Keratinocyte (primary cell): ENCODE measurements around the gene GDF9. TPM values are rescaled to one million over a fixed set of nuclear protein-coding genes. Genes with fewer than 3 reads are reported as not detected.

Experiments used
- DNase-seq: peaks from one replicate; pipeline ENCODE4 v3.0.0-alpha.2; 2011; ENCODE audit warnings: low read depth, missing footprints, low spot score
- FAIRE-seq: peaks from 2 replicates; lab custom pipeline; 2011; peaks lifted over from hg19 to GRCh38; lab: Jason Lieb, UNC
- H2AFZ ChIP-seq: 2 replicates; pipeline ENCODE4 v1.6.0; 2012; ENCODE audit warnings: low read length, control low read depth, inconsistent platforms; ENCODE audit not compliant: control insufficient read depth
- H3K27ac ChIP-seq: 2 replicates; pipeline ENCODE4 v1.5.1; 2011; ENCODE audit warnings: low read length; ENCODE audit not compliant: control insufficient read depth, insufficient read depth
- H3K27me3 ChIP-seq: 3 replicates; pipeline ENCODE4 v1.6.0; 2011; ENCODE audit warnings: low read length; ENCODE audit not compliant: control insufficient read depth, insufficient read depth; ENCODE audit errors: extremely low read depth
- H3K36me3 ChIP-seq, 2 experiments: 2 replicates in 1 of 2; 3 replicates in 1 of 2; pipeline ENCODE4 v1.5.1; 2011; ENCODE audit warnings: low read length in 2 of 2, mild to moderate bottlenecking in 1 of 2; ENCODE audit not compliant: control insufficient read depth in 2 of 2, insufficient read depth in 2 of 2; ENCODE audit errors: extremely low read depth in 1 of 2
- H3K4me1 ChIP-seq: 3 replicates; pipeline ENCODE4 v1.5.1; 2011; ENCODE audit warnings: low read length; ENCODE audit not compliant: control insufficient read depth, insufficient read depth; ENCODE audit errors: extremely low read depth
- H3K4me2 ChIP-seq: 3 replicates; pipeline ENCODE4 v1.6.0; 2011; ENCODE audit warnings: low read depth, low read length; ENCODE audit not compliant: control insufficient read depth, insufficient read depth; ENCODE audit errors: extremely low read depth
- H3K4me3 ChIP-seq, 3 experiments: fragments of 200-600 bp in 1 of 3; sonication (generic) in 1 of 3; 2 replicates in 2 of 3; 3 replicates in 1 of 3; pipeline ENCODE4 v1.5.1; 2011 to 2016; ENCODE audit warnings: low read length in 3 of 3, mild to moderate bottlenecking in 3 of 3, control low read depth in 2 of 3, inconsistent platforms in 1 of 3, low read depth in 1 of 3, mixed read lengths in 1 of 3, mixed run types in 1 of 3, moderate library complexity in 1 of 3; ENCODE audit not compliant: control insufficient read depth in 2 of 3, insufficient read depth in 2 of 3; ENCODE audit errors: extremely low read depth in 1 of 3
- H3K79me2 ChIP-seq: 2 replicates; pipeline ENCODE4 v1.6.0; 2012; ENCODE audit warnings: low read length; ENCODE audit not compliant: control insufficient read depth, insufficient read depth
- H3K9ac ChIP-seq: 3 replicates; pipeline ENCODE4 v1.6.0; 2011; ENCODE audit warnings: low read length; ENCODE audit not compliant: control insufficient read depth, insufficient read depth; ENCODE audit errors: extremely low read depth
- H3K9me1 ChIP-seq: 3 replicates; pipeline ENCODE4 v1.6.0; 2011; ENCODE audit warnings: low read length; ENCODE audit not compliant: control insufficient read depth, insufficient read depth; ENCODE audit errors: extremely low read depth
- H3K9me3 ChIP-seq: 2 replicates; pipeline ENCODE4 v1.5.1; 2012; ENCODE audit warnings: low read depth, low read length; ENCODE audit not compliant: control insufficient read depth
- H4K20me1 ChIP-seq: 3 replicates; pipeline ENCODE4 v1.6.0; 2011; ENCODE audit warnings: low read length; ENCODE audit not compliant: control insufficient read depth, insufficient read depth; ENCODE audit errors: extremely low read depth
- EZH2 ChIP-seq: IDR thresholded peaks from one replicate; pipeline ENCODE4 v1.6.1; 2012; ENCODE audit warnings: inconsistent platforms, mild to moderate bottlenecking, low read length, moderate library complexity
- dilution Hi-C: fragments of 300-500 bp; cut with MboI; formaldehyde crosslinking; loops from one replicate; pipeline ENCODE4 v1.7.0; 2020; ENCODE audit warnings: low sequenced_read_pairs; ENCODE audit not compliant: extremely low pct_ligation_motif_present
- polyA plus RNA-seq, 5 experiments: library from polyadenylated mRNA; depleted of rRNA in 3 of 5; stranded (reverse) in 3 of 5; stranded (forward) in 1 of 5; unstranded in 1 of 5; fragments of >200 nt; gene quantifications; 1 replicate in 1 of 5; 2 replicates in 3 of 5; 3 replicates in 1 of 5; pipeline versions ENCODE4 v1.2.1 to v1.2.3, GENCODE V29; 2011 to 2012; ENCODE audit warnings: missing spikeins in 2 of 5, low read depth in 1 of 5, low replicate concordance in 1 of 5
- TF ChIP-seq, protein P1 (sequence below), 3 experiments: IDR thresholded peaks in 1 of 3; conservative IDR thresholded peaks in 1 of 3; optimal IDR thresholded peaks in 1 of 3; 2 replicates in 2 of 3; 3 replicates in 1 of 3; pipeline versions ENCODE3 to v1.5.1; 2011; ENCODE audit warnings: low read length in 3 of 3, mild to moderate bottlenecking in 3 of 3, moderate library complexity in 2 of 3, control low read depth in 1 of 3, inconsistent platforms in 1 of 3; ENCODE audit not compliant: insufficient read depth in 2 of 3; ENCODE audit errors: extremely low read depth in 1 of 3

GDF9 gene
- polyA plus RNA-seq, 1 donor (not counting 4 experiments of a cell fraction or from before 2014, with no cell fraction given), result 0.21 TPM

DNA sequence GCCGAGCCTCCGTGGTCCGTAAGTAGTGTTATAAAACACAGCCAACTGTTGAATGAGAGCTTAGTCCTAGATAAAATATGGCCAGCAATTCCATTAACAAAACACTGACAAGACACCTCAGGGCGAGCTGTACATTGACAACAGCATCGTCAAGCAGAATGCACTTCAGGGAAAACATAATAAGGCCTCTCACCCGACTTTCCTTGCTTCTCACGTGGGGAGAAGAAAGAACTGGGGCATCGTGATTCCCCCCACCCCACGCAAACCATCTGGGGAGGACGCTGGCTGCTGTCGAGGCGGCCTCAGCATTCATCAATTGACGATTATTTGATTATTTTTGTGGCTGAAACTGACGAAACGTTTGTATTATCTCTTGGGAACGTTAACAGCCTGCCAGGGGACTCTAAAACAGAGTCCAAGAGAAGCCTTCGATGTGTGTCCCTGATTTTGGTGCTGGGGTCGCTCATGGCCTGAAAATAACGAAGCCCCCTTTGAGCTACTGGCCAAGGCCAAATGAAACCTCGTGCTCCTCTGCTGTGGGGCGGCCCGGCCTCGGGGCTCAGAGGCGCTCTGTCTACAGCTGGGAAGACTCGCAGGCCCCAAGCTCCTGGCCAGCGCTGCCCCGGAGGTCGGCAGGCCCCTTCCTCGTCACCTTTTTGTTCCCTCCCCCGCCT, 464 bp downstream of the GDF9 start:
- dilution Hi-C loops, result no loop called here
- no peaks in the 10 kb centered on the region for H3K9me1 ChIP-seq
- TF ChIP-seq, protein P1, sequence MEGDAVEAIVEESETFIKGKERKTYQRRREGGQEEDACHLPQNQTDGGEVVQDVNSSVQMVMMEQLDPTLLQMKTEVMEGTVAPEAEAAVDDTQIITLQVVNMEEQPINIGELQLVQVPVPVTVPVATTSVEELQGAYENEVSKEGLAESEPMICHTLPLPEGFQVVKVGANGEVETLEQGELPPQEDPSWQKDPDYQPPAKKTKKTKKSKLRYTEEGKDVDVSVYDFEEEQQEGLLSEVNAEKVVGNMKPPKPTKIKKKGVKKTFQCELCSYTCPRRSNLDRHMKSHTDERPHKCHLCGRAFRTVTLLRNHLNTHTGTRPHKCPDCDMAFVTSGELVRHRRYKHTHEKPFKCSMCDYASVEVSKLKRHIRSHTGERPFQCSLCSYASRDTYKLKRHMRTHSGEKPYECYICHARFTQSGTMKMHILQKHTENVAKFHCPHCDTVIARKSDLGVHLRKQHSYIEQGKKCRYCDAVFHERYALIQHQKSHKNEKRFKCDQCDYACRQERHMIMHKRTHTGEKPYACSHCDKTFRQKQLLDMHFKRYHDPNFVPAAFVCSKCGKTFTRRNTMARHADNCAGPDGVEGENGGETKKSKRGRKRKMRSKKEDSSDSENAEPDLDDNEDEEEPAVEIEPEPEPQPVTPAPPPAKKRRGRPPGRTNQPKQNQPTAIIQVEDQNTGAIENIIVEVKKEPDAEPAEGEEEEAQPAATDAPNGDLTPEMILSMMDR (optimal IDR thresholded peaks at IDR 0.05 in 1 of 3, IDR thresholded peaks at IDR 0.05 in 1 of 3, conservative IDR thresholded peaks at IDR 0.05 in 1 of 3; ENCODE audit: extremely low read depth in 1 of 3, insufficient read depth in 2 of 3, low read length in 3 of 3), result no peak
- no peak for TF ChIP-seq EZH2
- H3K4me2 ChIP-seq, result peak overlapping the region; percentile 89
- peaks cover 2% of the 10 kb centered on the region for H4K20me1 ChIP-seq
- H3K79me2 ChIP-seq, result peaks cover 17% of the 10 kb centered on the region
- H3K9ac ChIP-seq, result peak overlapping the region; percentile 96
- peak overlapping the region; percentile 91 for H2AFZ ChIP-seq
- H3K9me3 ChIP-seq, result no peaks in the 10 kb centered on the region
- H3K36me3 ChIP-seq, result peaks cover 0 to 14% of the 10 kb centered on the region in 2 experiments
- DNase-seq, result no peak
- peak overlapping the region; percentile 69 to 99 (median 98) for H3K4me3 ChIP-seq
- peak overlapping the region; percentile 91 for H3K27ac ChIP-seq
- peaks cover 14% of the 10 kb centered on the region for H3K4me1 ChIP-seq
- H3K27me3 ChIP-seq, result no peaks in the 10 kb centered on the region
- no peak for FAIRE-seq

DNA sequence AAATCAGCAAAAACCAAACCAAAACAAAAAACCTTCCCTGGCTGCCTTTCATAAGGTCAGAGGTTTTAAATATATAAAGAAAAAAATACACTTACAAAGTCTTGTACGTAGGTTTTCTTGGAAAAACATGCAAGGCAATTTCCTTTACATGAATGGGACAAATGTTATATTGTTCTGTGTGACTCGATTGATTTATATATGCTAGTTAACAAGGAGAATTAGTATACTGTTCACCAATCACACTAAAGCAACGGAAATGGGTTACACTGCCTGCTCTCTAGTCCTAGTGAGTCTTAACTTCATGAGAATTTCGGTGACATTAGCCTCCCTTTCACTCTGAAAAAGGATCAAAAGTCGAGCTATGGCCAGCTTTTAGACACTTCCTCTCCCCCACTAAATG, 5.5 kb downstream of the GDF9 start:
- H4K20me1 ChIP-seq, result no peaks in the 10 kb centered on the region
- DNase-seq (no peak), FAIRE-seq (no peak)
- dilution Hi-C loops, result no loop called here
- H3K9me3 ChIP-seq, result no peaks in the 10 kb centered on the region
- no peak overlapping the region for H3K27ac ChIP-seq
- H3K36me3 ChIP-seq, result no peaks in the 10 kb centered on the region
- no peak overlapping the region for H3K4me2 ChIP-seq
- H3K9me1 ChIP-seq, result no peaks in the 10 kb centered on the region
- H2AFZ ChIP-seq, result no peak overlapping the region
- TF ChIP-seq, protein P1 (optimal IDR thresholded peaks at IDR 0.05 in 1 of 3, IDR thresholded peaks at IDR 0.05 in 1 of 3, conservative IDR thresholded peaks at IDR 0.05 in 1 of 3; ENCODE audit: extremely low read depth in 1 of 3, insufficient read depth in 2 of 3, low read length in 3 of 3), result no peak
- TF ChIP-seq EZH2, result no peak
- H3K27me3 ChIP-seq, result no peaks in the 10 kb centered on the region
- no peak overlapping the region for H3K4me3 ChIP-seq
- H3K79me2 ChIP-seq, result no peaks in the 10 kb centered on the region
- H3K9ac ChIP-seq, result no peak overlapping the region
- peaks cover 3% of the 10 kb centered on the region for H3K4me1 ChIP-seq
